Fibroblast of villous mesenchyme (primary cell): ENCODE measurements around the gene TLR6. TPM values are rescaled to one million over a fixed set of nuclear protein-coding genes. Genes with fewer than 3 reads are reported as not detected.

Experiments used
- DNase-seq: peaks from one replicate; pipeline ENCODE4 v3.0.0-alpha.2; 2010; ENCODE audit warnings: low read depth
- H3K4me3 ChIP-seq: 2 replicates; pipeline ENCODE4 v1.5.1; 2011; ENCODE audit warnings: low read depth, mild to moderate bottlenecking, low read length
- total RNA-seq: library from RNA; depleted of rRNA; stranded (reverse); fragments of >200 nt; gene quantifications from 2 replicates; pipeline ENCODE4 v1.2.3, GENCODE V29; 2012
- TF ChIP-seq, protein P1 (sequence below): IDR thresholded peaks from 2 replicates; pipeline ENCODE4 v1.5.1; 2012; ENCODE audit warnings: low read depth, mild to moderate bottlenecking, low read length; ENCODE audit not compliant: insufficient read depth

Gene TLR6
- total RNA-seq, 1 donor, result 3.0 TPM

DNA sequence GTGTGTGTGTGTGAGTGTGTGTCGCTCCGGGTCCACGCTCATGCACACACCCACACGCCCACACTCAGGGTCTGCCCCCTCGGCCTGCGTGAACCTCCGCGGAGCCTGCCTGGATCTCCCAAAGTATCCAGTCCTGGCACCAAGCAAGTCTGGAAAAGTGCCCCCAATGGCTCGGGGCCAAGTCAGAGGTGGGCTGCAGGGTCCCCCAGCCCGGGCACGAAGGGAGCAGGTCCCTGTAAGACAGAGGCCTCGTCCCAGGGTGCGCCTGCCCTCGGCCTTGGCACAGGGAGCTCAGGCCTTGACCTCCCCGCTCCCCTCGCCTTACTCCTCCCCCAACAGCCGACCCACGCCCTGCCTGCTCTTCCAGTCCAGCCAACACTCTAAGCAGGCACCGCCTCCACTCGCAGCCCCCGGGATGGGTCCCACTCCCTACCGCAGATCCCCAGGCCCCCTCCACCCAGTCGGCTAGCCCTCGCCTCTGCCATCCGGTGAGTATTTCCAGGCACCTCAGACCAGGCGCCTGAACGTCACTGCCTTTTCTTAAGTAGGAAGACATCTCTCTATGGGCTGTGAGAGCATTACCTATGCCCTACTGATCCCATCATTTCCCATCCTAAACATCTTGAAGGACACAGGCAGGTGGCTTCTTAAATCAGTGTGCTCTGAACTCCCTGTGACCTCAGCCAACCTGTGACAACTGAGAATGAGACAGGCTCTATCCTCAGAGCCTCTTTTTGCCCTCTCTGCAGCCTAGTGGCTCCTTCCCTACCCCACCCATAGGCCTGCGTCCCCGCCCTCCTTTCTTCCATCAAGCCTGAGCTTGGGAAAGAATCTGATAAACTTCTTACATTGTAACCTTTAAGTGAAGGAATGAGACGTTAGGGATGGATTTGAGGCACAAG, 11.7 kb upstream of the TLR6 start:
- peak overlapping the region; percentile 95 for H3K4me3 ChIP-seq
- DNase-seq, result peak; percentile 71
- TF ChIP-seq, protein P1, sequence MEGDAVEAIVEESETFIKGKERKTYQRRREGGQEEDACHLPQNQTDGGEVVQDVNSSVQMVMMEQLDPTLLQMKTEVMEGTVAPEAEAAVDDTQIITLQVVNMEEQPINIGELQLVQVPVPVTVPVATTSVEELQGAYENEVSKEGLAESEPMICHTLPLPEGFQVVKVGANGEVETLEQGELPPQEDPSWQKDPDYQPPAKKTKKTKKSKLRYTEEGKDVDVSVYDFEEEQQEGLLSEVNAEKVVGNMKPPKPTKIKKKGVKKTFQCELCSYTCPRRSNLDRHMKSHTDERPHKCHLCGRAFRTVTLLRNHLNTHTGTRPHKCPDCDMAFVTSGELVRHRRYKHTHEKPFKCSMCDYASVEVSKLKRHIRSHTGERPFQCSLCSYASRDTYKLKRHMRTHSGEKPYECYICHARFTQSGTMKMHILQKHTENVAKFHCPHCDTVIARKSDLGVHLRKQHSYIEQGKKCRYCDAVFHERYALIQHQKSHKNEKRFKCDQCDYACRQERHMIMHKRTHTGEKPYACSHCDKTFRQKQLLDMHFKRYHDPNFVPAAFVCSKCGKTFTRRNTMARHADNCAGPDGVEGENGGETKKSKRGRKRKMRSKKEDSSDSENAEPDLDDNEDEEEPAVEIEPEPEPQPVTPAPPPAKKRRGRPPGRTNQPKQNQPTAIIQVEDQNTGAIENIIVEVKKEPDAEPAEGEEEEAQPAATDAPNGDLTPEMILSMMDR, result no peak

DNA sequence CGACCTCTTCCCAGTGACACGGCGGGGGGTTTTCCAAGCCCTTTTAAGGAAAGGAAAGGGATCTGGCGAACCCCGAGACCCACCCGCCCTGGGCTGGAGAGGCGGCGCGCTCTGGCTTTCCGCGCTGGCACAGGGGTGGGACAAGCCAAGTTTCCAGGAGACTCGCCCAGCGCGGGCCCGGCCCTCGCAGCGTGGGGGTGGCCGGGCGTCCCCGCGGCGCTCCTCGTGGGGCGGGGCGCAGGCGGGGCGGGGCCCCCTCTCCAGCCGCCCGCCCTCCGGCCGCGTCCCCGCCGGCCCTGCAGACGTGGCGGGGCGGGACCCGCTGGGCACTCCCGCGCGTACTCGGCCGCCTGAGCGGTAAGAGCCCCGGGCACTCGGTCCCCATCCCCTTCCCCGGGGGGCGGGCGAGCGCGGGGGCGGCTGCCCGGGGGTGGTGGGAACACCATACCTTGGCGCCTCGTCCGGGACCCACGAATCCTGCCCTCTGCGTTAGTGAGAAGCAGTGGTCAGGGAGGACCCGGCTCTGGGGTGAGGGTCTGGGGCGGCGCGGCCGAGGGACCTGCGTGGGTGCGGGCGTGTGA, 11.0 kb upstream of the TLR6 start, which contains the start of gene FAM114A1:
FAM114A1 (plus strand) TSS at position 329 of the 581 bp plus-strand sequence. CDS start 10,273 bp downstream, outside the sequence.
- DNase-seq, result peak; percentile 84
- H3K4me3 ChIP-seq, result peak within 1 kb of the TSS; percentile 95
- TF ChIP-seq, protein P1, result no peak

- H3K4me3 ChIP-seq, result peak overlapping the region; percentile 95
- TF ChIP-seq, protein P1, result no peak
- peak; percentile 22 for DNase-seq
These were observed 10.4 kb upstream of the TLR6 start for GRCh38 chr4:38866973-38867477.

GRCh38 chr4:38865445-38865844, 8.8 kb upstream of the TLR6 start:
- TF ChIP-seq, protein P1, result no peak
- H3K4me3 ChIP-seq, result no peak overlapping the region
- no peak for DNase-seq

DNA sequence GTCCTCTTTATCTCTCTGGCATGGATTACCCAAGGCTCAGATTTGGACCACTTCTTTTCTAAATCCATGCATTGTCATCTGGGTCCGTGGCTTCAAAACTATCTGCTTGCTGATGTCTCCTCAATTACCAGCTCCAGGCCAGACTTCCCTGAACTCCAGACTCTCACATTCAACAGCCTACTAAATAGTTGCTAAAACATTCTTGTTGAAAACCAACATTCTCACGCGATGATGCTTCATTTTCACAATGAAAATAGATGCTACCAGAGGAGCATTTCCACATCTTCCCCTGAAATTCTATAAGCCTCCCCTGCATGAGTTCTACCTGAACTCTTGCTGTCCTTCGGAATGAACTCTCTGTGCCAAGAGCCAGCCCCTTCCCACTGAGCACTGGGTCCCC, 5.2 kb upstream of the TLR6 start:
- DNase-seq, result no peak
- TF ChIP-seq, protein P1, result no peak
- no peak overlapping the region for H3K4me3 ChIP-seq

DNA sequence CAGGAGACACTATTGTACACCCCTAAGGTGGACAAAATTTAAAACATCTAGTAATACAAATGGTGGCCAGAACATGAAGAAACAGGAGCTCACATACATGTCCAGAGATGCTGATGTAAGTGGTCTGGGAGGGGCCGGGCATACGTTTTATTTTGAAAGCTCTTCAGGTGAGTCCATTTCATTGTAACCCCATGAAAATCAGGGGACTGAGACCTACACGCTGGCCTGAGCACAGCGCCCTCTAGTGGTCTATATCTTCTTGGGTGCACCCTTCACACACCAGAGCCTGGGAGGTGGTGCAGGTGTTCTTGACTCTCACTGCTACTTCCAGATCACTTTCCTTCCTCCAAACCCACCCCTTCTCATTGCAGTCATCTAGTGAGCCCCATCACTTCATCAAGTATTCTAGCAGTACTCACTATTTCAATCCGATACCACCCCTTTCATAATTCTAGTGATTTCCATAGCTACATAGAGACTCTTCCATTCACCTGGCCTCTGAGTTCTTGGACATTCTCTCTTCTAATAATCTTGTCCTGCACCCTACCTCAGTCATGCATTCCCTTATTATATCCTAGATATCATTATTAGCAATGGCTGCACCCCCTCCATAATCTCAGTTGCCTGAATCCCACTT, 4.3 kb upstream of the TLR6 start:
- H3K4me3 ChIP-seq, result no peak overlapping the region
- TF ChIP-seq, protein P1, result peak; percentile 80
- DNase-seq, result peak; percentile 60
